Spleen (tissue), 11 donors: ENCODE results near the gene LCE1A. TPM values are rescaled to one million over a fixed set of nuclear protein-coding genes. Genes with fewer than 3 reads are reported as not detected.

Experiments used
- DNase-seq: peaks from one replicate; pipeline ENCODE4 v3.0.0-alpha.2; 2020
- H3K27ac ChIP-seq, 8 donors: fragments of 200-600 bp; sonication (generic) in 7 of 8; 1 replicate in 4 of 8; 2 replicates in 4 of 8; pipeline versions ENCODE4 v1.5.0 to v1.8.0; 2016 to 2021; ENCODE audit warnings: inconsistent platforms in 4 of 8, mild to moderate bottlenecking in 4 of 8, moderate library complexity in 1 of 8
- H3K27me3 ChIP-seq, 7 donors: fragments of 200-600 bp; sonication (generic) in 6 of 7; replicated peaks in 1 of 7; 1 replicate in 4 of 7; 2 replicates in 3 of 7; pipeline versions ENCODE4 v1.5.0 to v1.8.0; 2016 to 2021; ENCODE audit warnings: inconsistent platforms in 3 of 7, mild to moderate bottlenecking in 1 of 7
- H3K36me3 ChIP-seq, 6 donors: fragments of 200-600 bp; sonication (generic) in 5 of 6; 1 replicate in 4 of 6; 2 replicates in 2 of 6; pipeline versions ENCODE4 v1.5.0 to v1.8.0; 2016 to 2021; ENCODE audit warnings: inconsistent platforms in 2 of 6
- H3K4me1 ChIP-seq, 6 donors: fragments of 200-600 bp; sonication (generic) in 5 of 6; 1 replicate in 3 of 6; 2 replicates in 3 of 6; pipeline versions ENCODE4 v1.5.0 to v1.8.0; 2016 to 2021; ENCODE audit warnings: inconsistent platforms in 3 of 6
- H3K4me3 ChIP-seq, 8 donors: fragments of 200-600 bp; sonication (generic) in 7 of 8; 1 replicate in 4 of 8; 2 replicates in 4 of 8; pipeline versions ENCODE4 v1.5.0 to v1.8.0; 2016 to 2021; ENCODE audit warnings: inconsistent platforms in 4 of 8, mild to moderate bottlenecking in 4 of 8, moderate library complexity in 2 of 8
- H3K9me3 ChIP-seq, 8 donors: fragments of 200-600 bp; sonication (generic) in 7 of 8; 1 replicate in 4 of 8; 2 replicates in 4 of 8; pipeline versions ENCODE4 v1.5.0 to v1.8.0; 2016 to 2021; ENCODE audit warnings: inconsistent platforms in 4 of 8
- POLR2A ChIP-seq, 3 donors: fragments of 450-650 bp; IDR thresholded peaks; one replicate each; pipeline ENCODE4 v1.5.1; 2017; ENCODE audit warnings: antibody characterized with exemption in 3 of 3, mild to moderate bottlenecking in 1 of 3
- POLR2AphosphoS5 ChIP-seq, 3 donors: sonication (generic); formaldehyde crosslinking; IDR thresholded peaks; one replicate each; pipeline ENCODE4 v1.5.1; 2017; ENCODE audit warnings: antibody characterized with exemption in 3 of 3
- WGBS, 5 donors: extraction: QIAGEN DNeasy Blood & Tissue Kit in 3 of 5; methylation state at CpG; one replicate each; pipeline versions ENCODE4 v1.1.5 to v1.1.7; 2013 to 2018; 5-methylcytosine and 5-hydroxymethylcytosine counted together
- intact Hi-C: fragments of 100-400 bp; cut with DNase I; formaldehyde crosslinking; loops from one replicate; pipeline ENCODE4 v1.15.0; 2023; ENCODE audit warnings: low total_unique reads
- polyA plus RNA-seq, 3 donors: library from polyadenylated mRNA; stranded (reverse); fragments of 200-250 nt; gene quantifications; one replicate each; pipeline ENCODE4 v1.2.1, GENCODE V29; 2013
- total RNA-seq, 7 donors: library from RNA; depleted of rRNA in 3 of 7; stranded (reverse); fragments of >200 nt in 3 of 7; fragmentation: NEBNext Ultra II Directional in 4 of 7; extraction: Animal tissue kit (Norgen Biotek cat#: 25700) in 4 of 7; gene quantifications; one replicate each; pipeline versions ENCODE4 v1.1.0 to v1.2.1, GENCODE V29; 2016 to 2021
- TF ChIP-seq, protein P1 (sequence below), 11 experiments: fragments of 200-600 bp in 7 of 11; fragments of 450-650 bp in 4 of 11; sonication (generic) in 4 of 11; IDR thresholded peaks in 8 of 11; conservative IDR thresholded peaks in 3 of 11; 1 replicate in 7 of 11; 2 replicates in 4 of 11; pipeline versions ENCODE4 v1.4.0 to v1.8.0; 2016 to 2021; ENCODE audit warnings: antibody characterized with exemption in 11 of 11, inconsistent platforms in 4 of 11, mild to moderate bottlenecking in 1 of 11
- donor health status: healthy with polysubstance abuse.
- donor health status: DM: no; HTN: no; CAD: no; lungs with moderate emphysema.
- donor health status: DM: no; HTN: no; CAD: no.
- donor health status: Bipolar disorder and iron deficiency.
- donor health status: healthy.
- donor health status: DM: no; HTN: no; CAD: no.
- donor health status: DM: yes; HTN: yes; CAD: no.

LCE1A gene
- total and polyA plus RNA-seq, 10 donors, result not detected

DNA sequence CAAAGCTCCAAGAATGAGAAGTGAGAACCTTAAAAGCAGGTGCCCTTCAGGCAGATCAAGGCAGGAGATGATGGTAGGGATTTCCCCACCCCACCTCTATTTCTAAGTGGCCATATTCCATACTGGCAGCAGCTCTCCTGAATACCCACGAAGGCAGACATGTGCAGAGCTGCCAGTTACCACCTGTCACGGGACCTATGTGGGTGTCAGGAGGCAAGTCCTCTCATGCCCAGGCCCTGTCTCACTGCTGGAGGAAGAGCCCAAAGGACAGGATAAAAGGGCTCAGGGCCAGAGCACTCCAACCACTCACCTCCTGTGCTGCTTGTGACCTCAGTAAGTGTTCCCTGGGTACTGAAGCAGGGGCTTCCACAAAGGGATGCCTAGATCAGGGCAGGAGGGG lies 16.2 kb upstream of the LCE1A start:
- TF ChIP-seq, protein P1, sequence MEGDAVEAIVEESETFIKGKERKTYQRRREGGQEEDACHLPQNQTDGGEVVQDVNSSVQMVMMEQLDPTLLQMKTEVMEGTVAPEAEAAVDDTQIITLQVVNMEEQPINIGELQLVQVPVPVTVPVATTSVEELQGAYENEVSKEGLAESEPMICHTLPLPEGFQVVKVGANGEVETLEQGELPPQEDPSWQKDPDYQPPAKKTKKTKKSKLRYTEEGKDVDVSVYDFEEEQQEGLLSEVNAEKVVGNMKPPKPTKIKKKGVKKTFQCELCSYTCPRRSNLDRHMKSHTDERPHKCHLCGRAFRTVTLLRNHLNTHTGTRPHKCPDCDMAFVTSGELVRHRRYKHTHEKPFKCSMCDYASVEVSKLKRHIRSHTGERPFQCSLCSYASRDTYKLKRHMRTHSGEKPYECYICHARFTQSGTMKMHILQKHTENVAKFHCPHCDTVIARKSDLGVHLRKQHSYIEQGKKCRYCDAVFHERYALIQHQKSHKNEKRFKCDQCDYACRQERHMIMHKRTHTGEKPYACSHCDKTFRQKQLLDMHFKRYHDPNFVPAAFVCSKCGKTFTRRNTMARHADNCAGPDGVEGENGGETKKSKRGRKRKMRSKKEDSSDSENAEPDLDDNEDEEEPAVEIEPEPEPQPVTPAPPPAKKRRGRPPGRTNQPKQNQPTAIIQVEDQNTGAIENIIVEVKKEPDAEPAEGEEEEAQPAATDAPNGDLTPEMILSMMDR (IDR thresholded peaks at IDR 0.05 in 8 of 11, conservative IDR thresholded peaks at IDR 0.05 in 3 of 11), result no peak
- no peak for TF ChIP-seq POLR2A (IDR thresholded peaks at IDR 0.05)
- intact Hi-C loops, result no loop called here
- Histone ChIP-seq H3K27me3 (peaks cover 0 to 24% (median 0%) of the 10 kb centered on the region in 7 donors), H3K4me3 (no peak overlapping the region), H3K27ac (no peak overlapping the region), H3K9me3 (peaks cover 0 to 7% (median 0%) of the 10 kb centered on the region in 8 donors), H3K4me1 (no peaks in the 10 kb centered on the region), H3K36me3 (no peaks in the 10 kb centered on the region)
- no peak for DNase-seq
- 63 to 81% (median 75%) methylated on average over 2 of the region's 2 CpGs for WGBS, 5 donors

DNA sequence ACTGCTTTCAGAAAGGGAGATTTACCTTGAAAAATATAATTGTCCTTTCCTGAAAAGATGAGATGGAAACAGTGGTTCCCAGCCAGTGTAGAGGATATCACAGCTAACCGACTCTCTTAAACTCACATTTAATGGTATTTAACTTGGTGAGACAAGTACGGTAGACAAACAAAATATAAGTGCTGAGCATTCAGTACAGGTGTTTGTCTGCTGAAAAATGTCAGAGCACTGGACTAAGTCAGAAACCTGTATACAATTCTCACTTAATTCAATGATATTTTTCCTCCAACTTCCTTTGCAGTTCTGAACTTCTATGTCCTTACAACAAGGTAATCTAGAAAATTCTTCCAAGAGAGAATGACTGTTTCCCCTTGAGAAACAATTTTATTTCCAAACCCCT lies 15.6 kb upstream of the LCE1A start, which contains the start of gene LCE1B:
TSS of gene LCE1B (plus strand) at position 301 of the 400 bp plus-strand sequence. CDS start 476 bp downstream, outside the sequence.
- intact Hi-C loops, result no loop called here
- Histone ChIP-seq H3K9me3 (peaks cover 0 to 7% (median 0%) of the 10 kb centered on the region in 8 donors), H3K4me3 (no peak within 1 kb of the TSS), H3K27me3 (peaks cover 0 to 19% (median 0%) of the 10 kb centered on the region in 7 donors), H3K27ac (no peak within 1 kb of the TSS), H3K36me3 (no peaks in the 10 kb centered on the region), H3K4me1 (no peaks in the 10 kb centered on the region)
- DNase-seq, result no peak
- 67 to 93% (median 88%) methylated on average over 2 of the region's 2 CpGs for WGBS, 5 donors
- TF ChIP-seq, protein P1 (IDR thresholded peaks at IDR 0.05 in 8 of 11, conservative IDR thresholded peaks at IDR 0.05 in 3 of 11), result no peak
- TF ChIP-seq POLR2AphosphoS5 (IDR thresholded peaks at IDR 0.05) (no peak), POLR2A (IDR thresholded peaks at IDR 0.05) (no peak)

DNA sequence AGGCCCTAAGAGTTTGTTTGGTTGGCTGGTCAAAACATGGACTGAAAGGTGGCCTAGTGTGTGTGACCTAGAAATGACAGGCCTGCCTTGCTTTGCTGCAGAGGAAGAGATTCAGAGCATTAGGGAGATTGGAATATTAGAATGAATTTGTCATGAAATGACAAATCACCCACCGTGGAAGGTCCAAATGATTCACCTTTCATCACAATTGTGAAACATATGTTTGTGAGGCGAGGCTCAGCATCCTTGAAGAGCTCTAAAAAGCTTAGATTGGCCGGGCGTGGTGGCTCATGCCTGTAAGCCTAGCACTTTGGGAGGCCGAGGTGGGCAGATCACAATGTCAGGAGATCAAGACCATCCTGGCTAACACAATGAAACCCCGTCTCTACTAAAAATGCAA lies 10.0 kb upstream of the LCE1A start:
- Histone ChIP-seq H3K36me3 (no peaks in the 10 kb centered on the region), H3K4me1 (no peaks in the 10 kb centered on the region), H3K9me3 (peaks cover 0 to 3% (median 0%) of the 10 kb centered on the region in 8 donors), H3K27me3 (peaks cover 0 to 5% (median 0%) of the 10 kb centered on the region in 7 donors), H3K4me3 (no peak overlapping the region), H3K27ac (no peak overlapping the region)
- intact Hi-C loops, result no loop called here
- DNase-seq, result no peak
- WGBS, 5 donors, result 82 to 89% (median 84%) methylated on average over 6 of the region's 6 CpGs
- TF ChIP-seq POLR2AphosphoS5 (IDR thresholded peaks at IDR 0.05), result no peak
- no peak for TF ChIP-seq POLR2A (IDR thresholded peaks at IDR 0.05)

DNA sequence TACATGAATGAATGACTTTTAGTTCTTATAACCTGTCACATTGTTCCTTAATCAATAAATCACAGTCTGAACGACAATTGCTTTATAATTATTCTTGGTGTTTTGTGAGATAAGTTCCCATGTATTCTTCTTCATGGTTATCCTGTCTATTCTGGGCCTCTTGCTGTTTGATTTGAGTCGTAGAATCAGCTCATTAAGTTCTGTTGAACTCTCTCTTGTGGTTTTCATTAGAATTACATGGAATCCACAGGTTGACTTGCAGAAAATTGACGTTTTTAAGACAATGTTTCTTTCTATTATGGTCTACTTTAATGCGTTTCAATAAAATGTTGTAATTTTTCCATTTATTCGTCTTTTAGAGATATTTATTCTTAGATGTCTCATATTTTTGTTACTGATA lies 4.0 kb upstream of the LCE1A start:
- TF ChIP-seq, protein P1 (IDR thresholded peaks at IDR 0.05 in 8 of 11, conservative IDR thresholded peaks at IDR 0.05 in 3 of 11), result no peak
- TF ChIP-seq POLR2AphosphoS5 (IDR thresholded peaks at IDR 0.05) (no peak), POLR2A (IDR thresholded peaks at IDR 0.05) (no peak)
- Histone ChIP-seq H3K36me3 (no peaks in the 10 kb centered on the region), H3K27me3 (peaks cover 0 to 41% (median 0%) of the 10 kb centered on the region in 7 donors), H3K4me3 (no peak overlapping the region), H3K4me1 (no peaks in the 10 kb centered on the region), H3K9me3 (no peaks in the 10 kb centered on the region), H3K27ac (no peak overlapping the region)
- 37 to 49% (median 40%) methylated on average over 5 of the region's 5 CpGs for WGBS, 5 donors
- DNase-seq, result no peak
- intact Hi-C loops, result no loop called here

DNA sequence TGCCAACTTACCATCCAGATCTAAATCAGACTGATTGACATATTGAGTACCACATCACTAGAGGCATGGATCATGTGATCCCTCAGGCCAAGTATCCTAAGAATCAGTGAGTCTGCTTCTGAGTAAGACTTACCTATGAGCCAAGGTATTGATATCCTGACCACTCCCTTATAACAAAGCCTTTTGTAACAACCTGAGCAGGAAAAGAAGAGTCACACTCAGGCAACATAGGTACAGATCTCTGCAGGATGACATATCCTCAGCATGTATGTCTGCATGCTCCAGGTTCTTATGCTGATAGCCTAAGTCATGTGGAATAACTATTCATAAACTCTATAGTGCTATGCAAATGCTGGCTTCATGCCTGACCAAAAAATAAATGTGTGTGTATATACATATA lies 2.3 kb upstream of the LCE1A start:
- no peak for DNase-seq
- Histone ChIP-seq H3K27me3 (peaks cover 0 to 46% (median 0%) of the 10 kb centered on the region in 7 donors), H3K36me3 (no peaks in the 10 kb centered on the region), H3K9me3 (peaks cover 0 to 2% (median 0%) of the 10 kb centered on the region in 8 donors), H3K4me3 (no peak overlapping the region), H3K4me1 (no peaks in the 10 kb centered on the region), H3K27ac (no peak overlapping the region)
- TF ChIP-seq POLR2AphosphoS5 (IDR thresholded peaks at IDR 0.05) (no peak), POLR2A (IDR thresholded peaks at IDR 0.05) (no peak)
- TF ChIP-seq, protein P1 (IDR thresholded peaks at IDR 0.05 in 8 of 11, conservative IDR thresholded peaks at IDR 0.05 in 3 of 11), result no peak
- intact Hi-C loops, result no loop called here
